SK-N-SH (cell line): ENCODE measurements around the gene TUBGCP5. TPM values are rescaled to one million over a fixed set of nuclear protein-coding genes. Genes with fewer than 3 reads are reported as not detected.
A peak's percentile ranks its signal among the peaks of the same experiment; 100 is the strongest.

Experiments
- CTCF ChIA-PET: fragments of 300-600, 350-600 bp; formaldehyde crosslinking; extraction: SDS; loops from one replicate; lab custom pipeline; 2021; lab: Yijun Ruan, JAX
- POLR2A ChIA-PET: fragments of 350-600 bp; sonication (Branson Sonifier 250); formaldehyde crosslinking; extraction: SDS; loops from one replicate; lab custom pipeline; 2020; ENCODE audit warnings: antibody characterized with exemption, inconsistent platforms; lab: Yijun Ruan, JAX
- DNase-seq: peaks from one replicate; pipeline ENCODE4 v3.0.0; 2012
- H2AFZ ChIP-seq: fragments of 200-600 bp; sonication (generic); 2 replicates; pipeline ENCODE4 v1.8.1; 2016; ENCODE audit warnings: antibody characterized with exemption, mild to moderate bottlenecking, low read depth
- H3F3A ChIP-seq: fragments of 200-600 bp; sonication (generic); replicated peaks from 2 replicates; pipeline ENCODE3; 2016; ENCODE audit warnings: antibody characterized with exemption, mild to moderate bottlenecking; ENCODE audit not compliant: insufficient read depth
- H3K27ac ChIP-seq, 2 experiments: fragments of 200-500 bp in 1 of 2; fragments of 200-600 bp in 1 of 2; sonication (Bioruptor generic) in 1 of 2; sonication (generic), shearing (Covaris generic) in 1 of 2; 2 replicates each; pipeline versions ENCODE4 v1.5.1 to v1.6.1; 2014 to 2016; ENCODE audit warnings: low read depth in 2 of 2, inconsistent platforms in 1 of 2, low read length in 1 of 2, mild to moderate bottlenecking in 1 of 2, mixed read lengths in 1 of 2
- H3K27me3 ChIP-seq: fragments of 200-600 bp; sonication (generic), shearing (Covaris generic); 2 replicates; pipeline ENCODE4 v1.6.1; 2016; ENCODE audit warnings: mixed run types; ENCODE audit not compliant: insufficient read depth
- H3K36me3 ChIP-seq, 2 experiments: fragments of 200-500 bp in 1 of 2; fragments of 200-600 bp in 1 of 2; sonication (Bioruptor generic) in 1 of 2; sonication (generic) in 1 of 2; replicated peaks in 1 of 2; 2 replicates each; pipeline versions ENCODE3 to v1.5.1; 2014 to 2016; ENCODE audit warnings: low read length in 1 of 2, mild to moderate bottlenecking in 1 of 2; ENCODE audit not compliant: insufficient read depth in 2 of 2, control insufficient read depth in 1 of 2
- H3K4me1 ChIP-seq, 2 experiments: fragments of 200-500 bp in 1 of 2; fragments of 200-600 bp in 1 of 2; sonication (Bioruptor generic) in 1 of 2; sonication (generic), shearing (Covaris generic) in 1 of 2; 2 replicates each; pipeline versions ENCODE4 v1.5.1 to v1.6.1; 2014 to 2016; ENCODE audit warnings: low read depth in 1 of 2, low read length in 1 of 2, mixed run types in 1 of 2; ENCODE audit not compliant: insufficient read depth in 2 of 2, control insufficient read depth in 1 of 2
- H3K4me2 ChIP-seq: fragments of 200-600 bp; sonication (generic), shearing (Covaris generic); 2 replicates; pipeline ENCODE4 v1.6.1; 2017; ENCODE audit warnings: mixed run types
- H3K4me3 ChIP-seq, 2 experiments: fragments of 200-500 bp in 1 of 2; fragments of 200-600 bp in 1 of 2; sonication (Bioruptor generic) in 1 of 2; sonication (generic), shearing (Covaris generic) in 1 of 2; 2 replicates each; pipeline versions ENCODE4 v1.5.1 to v1.8.1; 2014 to 2016; ENCODE audit warnings: low read depth in 2 of 2, inconsistent platforms in 1 of 2, low read length in 1 of 2, mild to moderate bottlenecking in 1 of 2, mixed read lengths in 1 of 2, moderate library complexity in 1 of 2
- H3K79me2 ChIP-seq: fragments of 200-600 bp; sonication (generic); 2 replicates; pipeline ENCODE4 v1.8.1; 2017; ENCODE audit warnings: mild to moderate bottlenecking; ENCODE audit not compliant: insufficient read depth
- H3K9ac ChIP-seq: fragments of 200-600 bp; sonication (generic); 2 replicates; pipeline ENCODE4 v1.6.1; 2017; ENCODE audit warnings: mixed run types
- H3K9me2 ChIP-seq: fragments of 200-600 bp; sonication (generic); 2 replicates; pipeline ENCODE4 v1.6.1; 2017; ENCODE audit warnings: mixed run types
- H3K9me3 ChIP-seq: fragments of 200-600 bp; sonication (generic); 2 replicates; pipeline ENCODE4 v1.6.1; 2017; ENCODE audit warnings: mixed run types, mild to moderate bottlenecking, moderate library complexity
- H4K20me1 ChIP-seq: fragments of 200-600 bp; sonication (generic); 2 replicates; pipeline ENCODE4 v1.6.1; 2017; ENCODE audit warnings: mild to moderate bottlenecking, mixed run types; ENCODE audit not compliant: insufficient read depth
- CHD2 ChIP-seq: fragments of 150-350 bp; IDR thresholded peaks from 2 replicates; pipeline ENCODE4 v1.6.1; 2018; ENCODE audit warnings: low read length; ENCODE audit not compliant: partially characterized antibody
- CTCF ChIP-seq: fragments of 200-600 bp; sonication (generic); IDR thresholded peaks from 2 replicates; pipeline ENCODE4 v1.6.1; 2017; ENCODE audit warnings: antibody characterized with exemption, mild to moderate bottlenecking, moderate library complexity
- EP300 ChIP-seq, 2 experiments: IDR thresholded peaks; 2 replicates each; pipeline versions ENCODE4 v1.4.0 to v1.6.1; 2012; ENCODE audit warnings: borderline replicate concordance in 1 of 2, low read depth in 1 of 2, low read length in 1 of 2
- FOXJ3 ChIP-seq: sonication (generic); formaldehyde crosslinking; IDR thresholded peaks from 2 replicates; pipeline ENCODE4 v1.5.1; 2020; ENCODE audit warnings: mild to moderate bottlenecking, missing genetic modification reagents
- JUND ChIP-seq: IDR thresholded peaks from 2 replicates; pipeline ENCODE4 v1.4.0; 2012
- MAX ChIP-seq: IDR thresholded peaks from 2 replicates; pipeline ENCODE4 v1.4.0; 2012; ENCODE audit warnings: low read depth
- PBX3 ChIP-seq: IDR thresholded peaks from 2 replicates; pipeline ENCODE4; 2012
- RFX5 ChIP-seq: IDR thresholded peaks from 2 replicates; pipeline ENCODE4 v1.6.1; 2012; ENCODE audit warnings: mild to moderate bottlenecking, improper control_type of control experiment, low read length
- RXRA ChIP-seq: IDR thresholded peaks from 2 replicates; pipeline ENCODE4 v1.4.0; 2012; ENCODE audit warnings: low read depth, mild to moderate bottlenecking, borderline replicate concordance
- SIN3A ChIP-seq: IDR thresholded peaks from 2 replicates; pipeline ENCODE4 v1.6.1; 2012; ENCODE audit warnings: low read depth, mild to moderate bottlenecking, low read length, moderate library complexity, borderline replicate concordance
- TCF12 ChIP-seq: IDR thresholded peaks from 2 replicates; pipeline ENCODE4 v1.4.0; 2012
- USF2 ChIP-seq: fragments of 150-350 bp; IDR thresholded peaks from 2 replicates; pipeline ENCODE4 v1.6.1; 2017; ENCODE audit warnings: antibody characterized with exemption, low read length, low read depth, borderline replicate concordance
- YY1 ChIP-seq: IDR thresholded peaks from 2 replicates; pipeline ENCODE4 v1.4.0; 2012; ENCODE audit warnings: low read depth, mild to moderate bottlenecking
- WGBS: methylation state at CpG from one replicate; pipeline ENCODE4 v1.1.6; 2017; ENCODE audit warnings: low lambda C conversion rate; 5-methylcytosine and 5-hydroxymethylcytosine counted together
- polyA plus RNA-seq, 3 experiments: library from polyadenylated mRNA; depleted of rRNA; stranded (reverse); fragments of >200 nt; gene quantifications; 2 replicates each; pipeline ENCODE4 v1.2.3, GENCODE V29; 2012
- TF ChIP-seq, protein P1 (sequence below): IDR thresholded peaks from 2 replicates; pipeline ENCODE4 v1.4.0; 2012; ENCODE audit warnings: low read depth, borderline replicate concordance
- TF ChIP-seq, protein P2 (sequence below): fragments of 150-350 bp; IDR thresholded peaks from 2 replicates; pipeline ENCODE4 v1.6.1; 2016; ENCODE audit warnings: mild to moderate bottlenecking, low read depth, low read length

Gene TUBGCP5
- polyA plus RNA-seq, 1 of the 3 experiments (the other 2 are of a cell fraction), result 8.7 TPM

DNA sequence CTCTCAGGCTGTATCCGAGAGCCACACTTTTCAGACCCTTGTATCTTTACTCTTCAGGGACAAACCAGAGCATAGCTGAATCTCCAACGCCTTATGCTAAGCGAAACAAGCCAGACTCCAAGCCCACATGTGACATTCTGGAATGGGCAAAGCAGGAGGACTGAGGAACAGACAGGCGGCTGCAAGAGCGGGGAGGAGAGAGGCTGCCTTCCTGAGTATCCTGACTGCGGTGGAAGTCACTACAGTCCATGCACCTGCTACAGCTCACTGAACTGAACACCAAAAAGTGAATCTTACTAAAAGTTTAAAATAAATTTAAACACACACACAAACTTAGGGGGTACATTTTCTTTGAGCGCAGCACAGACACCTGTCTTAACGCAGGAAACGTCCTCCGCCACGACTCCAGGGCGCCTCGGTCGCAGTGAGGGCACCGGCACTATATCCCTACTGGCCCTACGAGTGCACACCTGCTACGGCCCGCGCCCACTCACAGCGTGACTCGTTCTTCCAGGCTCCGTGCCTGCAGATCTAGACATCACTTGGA, 60.6 kb downstream of the TUBGCP5 start:
- 25% methylated on average over 17 of the region's 22 CpGs for WGBS
- H4K20me1 ChIP-seq, result peaks cover 56% of the 10 kb centered on the region
- peak overlapping the region; percentile 80 for H3K4me2 ChIP-seq
- no peaks in the 10 kb centered on the region for H3K9me3 ChIP-seq
- H3K27ac ChIP-seq, result no peak overlapping the region
- peak overlapping the region; percentile 79; the same call in 1 of the 2 replicates for H3K9ac ChIP-seq
- peaks cover 61% of the 10 kb centered on the region for H3K79me2 ChIP-seq
- H3F3A ChIP-seq, result peaks cover 13% of the 10 kb centered on the region
- ChIA-PET POLR2A (interaction anchor here (1.2 to 1.3 kb wide), 2 partner anchors 14 to 60 kb away, joined by 3 to 4 read pairs; partner anchors contain the start of gene TUBGCP5), CTCF (interaction anchor here (0.7 to 1.6 kb wide), 4 partner anchors 12 to 61 kb away, joined by 3 to 4 read pairs (median 4); partner anchors contain the start of gene TUBGCP5)
- no peaks in the 10 kb centered on the region for H3K27me3 ChIP-seq
- peaks cover 0 to 6% of the 10 kb centered on the region in 2 experiments; a peak in 1 of 4 replicates for H3K4me1 ChIP-seq
- peak overlapping the region; percentile 78 to 95 for H3K4me3 ChIP-seq
- TF ChIP-seq PBX3 (no peak), YY1 (no peak), CHD2 (no peak), TCF12 (no peak), RFX5 (no peak), USF2 (no peak), MAX (no peak), JUND (no peak), SIN3A (no peak), RXRA (no peak), FOXJ3 (CRISPR knock-in tag) (no peak), EP300 (IDR thresholded peaks at IDR 0.05; ENCODE audit: borderline replicate concordance in 1 of 2, low read depth in 1 of 2, low read length in 1 of 2) (no peak), CTCF (no peak)
- TF ChIP-seq, protein P1, sequence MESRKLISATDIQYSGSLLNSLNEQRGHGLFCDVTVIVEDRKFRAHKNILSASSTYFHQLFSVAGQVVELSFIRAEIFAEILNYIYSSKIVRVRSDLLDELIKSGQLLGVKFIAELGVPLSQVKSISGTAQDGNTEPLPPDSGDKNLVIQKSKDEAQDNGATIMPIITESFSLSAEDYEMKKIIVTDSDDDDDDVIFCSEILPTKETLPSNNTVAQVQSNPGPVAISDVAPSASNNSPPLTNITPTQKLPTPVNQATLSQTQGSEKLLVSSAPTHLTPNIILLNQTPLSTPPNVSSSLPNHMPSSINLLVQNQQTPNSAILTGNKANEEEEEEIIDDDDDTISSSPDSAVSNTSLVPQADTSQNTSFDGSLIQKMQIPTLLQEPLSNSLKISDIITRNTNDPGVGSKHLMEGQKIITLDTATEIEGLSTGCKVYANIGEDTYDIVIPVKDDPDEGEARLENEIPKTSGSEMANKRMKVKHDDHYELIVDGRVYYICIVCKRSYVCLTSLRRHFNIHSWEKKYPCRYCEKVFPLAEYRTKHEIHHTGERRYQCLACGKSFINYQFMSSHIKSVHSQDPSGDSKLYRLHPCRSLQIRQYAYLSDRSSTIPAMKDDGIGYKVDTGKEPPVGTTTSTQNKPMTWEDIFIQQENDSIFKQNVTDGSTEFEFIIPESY, result no peak
- TF ChIP-seq, protein P2, sequence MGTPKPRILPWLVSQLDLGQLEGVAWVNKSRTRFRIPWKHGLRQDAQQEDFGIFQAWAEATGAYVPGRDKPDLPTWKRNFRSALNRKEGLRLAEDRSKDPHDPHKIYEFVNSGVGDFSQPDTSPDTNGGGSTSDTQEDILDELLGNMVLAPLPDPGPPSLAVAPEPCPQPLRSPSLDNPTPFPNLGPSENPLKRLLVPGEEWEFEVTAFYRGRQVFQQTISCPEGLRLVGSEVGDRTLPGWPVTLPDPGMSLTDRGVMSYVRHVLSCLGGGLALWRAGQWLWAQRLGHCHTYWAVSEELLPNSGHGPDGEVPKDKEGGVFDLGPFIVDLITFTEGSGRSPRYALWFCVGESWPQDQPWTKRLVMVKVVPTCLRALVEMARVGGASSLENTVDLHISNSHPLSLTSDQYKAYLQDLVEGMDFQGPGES, result no peak
- H2AFZ ChIP-seq, result no peak overlapping the region
- DNase-seq, result peak; percentile 33
- no peaks in the 10 kb centered on the region for H3K36me3 ChIP-seq
- H3K9me2 ChIP-seq, result no peaks in the 10 kb centered on the region
